Measurements from ENCODE around the gene WDR36.
A peak's percentile ranks its signal among the peaks of the same experiment; 100 is the strongest.
"Not testable (repeated sequence)": the region's sequence is repeated elsewhere in the genome, so short reads cannot be mapped to it uniquely, and the experiment has no call there.

WDR36 gene

GRCh38 chr5:111135946-111136345 lies 43.8 kb downstream of the WDR36 start:
- no peak for DNase-seq (ENCODE audit: low read depth, low spot score)

- DNase-seq (ENCODE audit: low read depth, low spot score): no peak
Measured at GRCh38 chr5:111138096-111138495, 45.9 kb downstream of the WDR36 start.

GRCh38 chr5:111141471-111141870 lies 49.3 kb downstream of the WDR36 start:
- DNase-seq (ENCODE audit: low read depth, low spot score): not testable (repeated sequence)

GRCh38 chr5:111142932-111143331 lies 50.8 kb downstream of the WDR36 start:
- DNase-seq (ENCODE audit: low read depth, low spot score): no peak

GRCh38 chr5:111143910-111144309 lies 51.8 kb downstream of the WDR36 start:
- peak; percentile 37 for DNase-seq (ENCODE audit: low read depth, low spot score)

- no peak for DNase-seq (ENCODE audit: low read depth, low spot score)
Measured at GRCh38 chr5:111144352-111144930, 52.3 kb downstream of the WDR36 start.

- no peak for DNase-seq (ENCODE audit: low read depth, low spot score)
Measured at GRCh38 chr5:111146053-111146452, 53.9 kb downstream of the WDR36 start.

- no peak for DNase-seq (ENCODE audit: low read depth, low spot score)
Measured at GRCh38 chr5:111147502-111147901, 55.4 kb downstream of the WDR36 start.

- DNase-seq (ENCODE audit: low read depth, low spot score): no peak
Measured at GRCh38 chr5:111151998-111152397, 59.9 kb downstream of the WDR36 start.

GRCh38 chr5:111153483-111153882 lies 61.3 kb downstream of the WDR36 start:
- DNase-seq (ENCODE audit: low read depth, low spot score): no peak

GRCh38 chr5:111153945-111154344 lies 61.8 kb downstream of the WDR36 start:
- DNase-seq (ENCODE audit: low read depth, low spot score): no peak

- DNase-seq (ENCODE audit: low read depth, low spot score): peak; percentile 74
Measured at GRCh38 chr5:111158105-111158744, 66.1 kb downstream of the WDR36 start.

- no peak for DNase-seq (ENCODE audit: low read depth, low spot score)
Measured at GRCh38 chr5:111159845-111160244, 67.7 kb downstream of the WDR36 start.

GRCh38 chr5:111163000-111163399 lies 70.9 kb downstream of the WDR36 start:
- no peak for DNase-seq (ENCODE audit: low read depth, low spot score)

- DNase-seq (ENCODE audit: low read depth, low spot score): no peak
Measured at GRCh38 chr5:111165058-111165457, 72.9 kb downstream of the WDR36 start.

- DNase-seq (ENCODE audit: low read depth, low spot score): no peak
Measured at GRCh38 chr5:111167551-111167950, 75.4 kb downstream of the WDR36 start.

GRCh38 chr5:111168608-111169007 lies 76.5 kb downstream of the WDR36 start:
- no peak for DNase-seq (ENCODE audit: low read depth, low spot score)

GRCh38 chr5:111169269-111169668 lies 77.1 kb downstream of the WDR36 start:
- DNase-seq (ENCODE audit: low read depth, low spot score): no peak

- no peak for DNase-seq (ENCODE audit: low read depth, low spot score)
Measured at GRCh38 chr5:111170279-111170678, 78.1 kb downstream of the WDR36 start.

GRCh38 chr5:111172504-111172903 lies 80.4 kb downstream of the WDR36 start:
- DNase-seq (ENCODE audit: low read depth, low spot score): no peak

- no peak for DNase-seq (ENCODE audit: low read depth, low spot score)
Measured at GRCh38 chr5:111173476-111173875, 81.3 kb downstream of the WDR36 start.
